Cardiac septum (tissue), 1 donor: ENCODE data around the gene TANC1. TPM values are rescaled to one million over a fixed set of nuclear protein-coding genes. Genes with fewer than 3 reads are reported as not detected.

Experiments used
- DNase-seq: peaks from one replicate; pipeline ENCODE4 v3.0.0-alpha.2; 2020; ENCODE audit warnings: low spot score
- intact Hi-C: fragments of 100-400 bp; cut with DNase I; formaldehyde crosslinking; loops from one replicate; pipeline ENCODE4 v1.14.0; 2022
- total RNA-seq: library from RNA; stranded (reverse); fragmentation: NEBNext Ultra II Directional; extraction: Animal tissue kit (Norgen Biotek cat#: 25700); gene quantifications from one replicate; pipeline ENCODE4 v1.2.1, GENCODE V29; 2021
- donor health status: DM: no; HTN: no; CAD: no.

TANC1 gene
- total RNA-seq, 1 donor from 2014 or later = 55.6 TPM

GRCh38 chr2:159219394-159219998 is 251.1 kb downstream of the TANC1 start:
- intact Hi-C loops = no loop called here
- DNase-seq = no peak

- intact Hi-C loops = loop anchor here (2.0 kb wide), 1 partner anchor 35 kb away; no protein-coding TSS in a partner anchor
- no peak for DNase-seq
Observed at GRCh38 chr2:159224061-159224813, 255.8 kb downstream of the TANC1 start.

- intact Hi-C loops = loop anchor here (2.0 kb wide), 1 partner anchor 37 kb away; no protein-coding TSS in a partner anchor
- DNase-seq = no peak
Observed at GRCh38 chr2:159225025-159226016, 256.9 kb downstream of the TANC1 start.

- intact Hi-C loops = no loop called here
- DNase-seq = no peak
Observed at GRCh38 chr2:159226059-159226461, 257.6 kb downstream of the TANC1 start.

- DNase-seq = no peak
- intact Hi-C loops = no loop called here
Observed at GRCh38 chr2:159226608-159227385, 258.4 kb downstream of the TANC1 start.

GRCh38 chr2:159227467-159227866 is 259.0 kb downstream of the TANC1 start:
- DNase-seq = no peak
- intact Hi-C loops = no loop called here

GRCh38 chr2:159228081-159228581 is 259.7 kb downstream of the TANC1 start:
- intact Hi-C loops = no loop called here
- no peak for DNase-seq

- no peak for DNase-seq
- intact Hi-C loops = no loop called here
Observed at GRCh38 chr2:159229476-159230144, 261.2 kb downstream of the TANC1 start.

GRCh38 chr2:159230145-159230877 is 261.9 kb downstream of the TANC1 start:
- intact Hi-C loops = no loop called here
- DNase-seq = no peak

- intact Hi-C loops = no loop called here
- DNase-seq = no peak
Observed at GRCh38 chr2:159232456-159233170, 264.2 kb downstream of the TANC1 start.

- intact Hi-C loops = no loop called here
- DNase-seq = no peak
Observed at GRCh38 chr2:159234868-159235267, 266.4 kb downstream of the TANC1 start.

GRCh38 chr2:159243529-159243928 is 275.1 kb downstream of the TANC1 start:
- intact Hi-C loops = no loop called here

GRCh38 chr2:159246325-159246988 is 278.0 kb downstream of the TANC1 start:
- no peak for DNase-seq
- intact Hi-C loops = no loop called here

More at GRCh38 chr2:159243529-159243928, 275.1 kb downstream of the TANC1 start:
- DNase-seq = no peak

GRCh38 chr2:159249990-159250715 is 281.7 kb downstream of the TANC1 start:
- intact Hi-C loops = no loop called here
- no peak for DNase-seq

GRCh38 chr2:159251296-159252173 is 283.1 kb downstream of the TANC1 start:
- intact Hi-C loops = no loop called here
- no peak for DNase-seq
